PC-3 (cell line): Measurements from ENCODE around the gene PSKH1.

Experiments used
- CTCF ChIP-seq: fragments of 300-600 bp; sonication (generic); conservative IDR thresholded peaks from 2 replicates; pipeline ENCODE4 v1.5.1; 2017; ENCODE audit warnings: antibody characterized with exemption, low read depth, mild to moderate bottlenecking, low read length
- EZH2 ChIP-seq: fragments of 300-600 bp; sonication (generic); IDR thresholded peaks from one replicate; pipeline ENCODE4 v1.6.1; 2017; ENCODE audit warnings: antibody characterized with exemption, mild to moderate bottlenecking, low read length; ENCODE audit not compliant: unreplicated experiment

- TF ChIP-seq CTCF = no peak
- no peak for TF ChIP-seq EZH2
Observed at GRCh38 chr16:67878846-67879245, 14.2 kb upstream of the PSKH1 start.
